Nephron (organoid): Measurements from ENCODE around the gene MACROD2.

Source experiments
- H3K27ac Mint-ChIP-seq, 3 experiments: 2 replicates each; pipeline ENCODE4 v1.8.0; 2020; ENCODE audit warnings: mixed read lengths in 3 of 3, mild to moderate bottlenecking in 2 of 3, moderate library complexity in 1 of 3
- H3K27me3 Mint-ChIP-seq: 2 replicates; pipeline ENCODE4 v1.8.0; 2021; ENCODE audit warnings: low read depth, mild to moderate bottlenecking, moderate library complexity, mixed read lengths
- H3K36me3 Mint-ChIP-seq: 2 replicates; pipeline ENCODE4 v1.8.0; 2020; ENCODE audit warnings: low read depth, mixed read lengths
- H3K4me1 Mint-ChIP-seq: 2 replicates; pipeline ENCODE4 v1.8.0; 2020; ENCODE audit warnings: mixed read lengths
- H3K4me3 Mint-ChIP-seq, 3 experiments: 2 replicates each; pipeline ENCODE4 v1.8.0; 2020; ENCODE audit warnings: mild to moderate bottlenecking in 3 of 3, mixed read lengths in 3 of 3, moderate library complexity in 2 of 3
- H3K9me3 Mint-ChIP-seq: 2 replicates; pipeline ENCODE4 v1.8.0; 2020; ENCODE audit warnings: mixed read lengths
- CTCF ChIP-seq, 3 experiments: fragments of 200-600 bp; sonication (generic); IDR thresholded peaks; one replicate each; pipeline ENCODE4 v1.5.0; 2021; ENCODE audit warnings: antibody characterized with exemption in 3 of 3; ENCODE audit not compliant: unreplicated experiment in 3 of 3

Gene MACROD2

GRCh38 chr20:15911581-15911980 lies 1916.3 kb downstream of the MACROD2 start:
- Mint-ChIP-seq H3K9me3 (no peaks in the 10 kb centered on the region), H3K4me1 (peaks cover 31% of the 10 kb centered on the region), H3K4me3 (no peak overlapping the region), H3K27me3 (no peaks in the 10 kb centered on the region), H3K36me3 (no peaks in the 10 kb centered on the region), H3K27ac (peak overlapping the region in 1 of 3 experiments; percentile 0)
- TF ChIP-seq CTCF (IDR thresholded peaks at IDR 0.05; ENCODE audit: unreplicated experiment in 3 of 3) = no peak

- Mint-ChIP-seq H3K4me1 (peaks cover 42% of the 10 kb centered on the region), H3K27me3 (no peaks in the 10 kb centered on the region), H3K36me3 (no peaks in the 10 kb centered on the region), H3K9me3 (no peaks in the 10 kb centered on the region), H3K27ac (peak overlapping the region; percentile 77 to 90 (median 86)), H3K4me3 (peak overlapping the region in 2 of 3 experiments; percentile 7 to 46)
- no peak for TF ChIP-seq CTCF (IDR thresholded peaks at IDR 0.05; ENCODE audit: unreplicated experiment in 3 of 3)
These were observed 1918.2 kb downstream of the MACROD2 start for GRCh38 chr20:15913391-15914025.

GRCh38 chr20:15916623-15917022 lies 1921.3 kb downstream of the MACROD2 start:
- no peaks in the 10 kb centered on the region for H3K36me3 Mint-ChIP-seq
- H3K4me1 Mint-ChIP-seq = peaks cover 39% of the 10 kb centered on the region
- H3K4me3 Mint-ChIP-seq = no peak overlapping the region
- H3K27ac Mint-ChIP-seq = peak overlapping the region in 1 of 3 experiments; percentile 43
- no peak for TF ChIP-seq CTCF (IDR thresholded peaks at IDR 0.05; ENCODE audit: unreplicated experiment in 3 of 3)
- no peaks in the 10 kb centered on the region for H3K9me3 Mint-ChIP-seq
- no peaks in the 10 kb centered on the region for H3K27me3 Mint-ChIP-seq

- Mint-ChIP-seq H3K36me3 (no peaks in the 10 kb centered on the region), H3K27ac (peak overlapping the region in 2 of 3 experiments; percentile 43 to 57), H3K4me3 (no peak overlapping the region), H3K9me3 (no peaks in the 10 kb centered on the region), H3K4me1 (peaks cover 41% of the 10 kb centered on the region), H3K27me3 (no peaks in the 10 kb centered on the region)
- no peak for TF ChIP-seq CTCF (IDR thresholded peaks at IDR 0.05; ENCODE audit: unreplicated experiment in 3 of 3)
These were observed 1922.0 kb downstream of the MACROD2 start for GRCh38 chr20:15917283-15917682.

GRCh38 chr20:15918631-15919030 lies 1923.3 kb downstream of the MACROD2 start:
- no peak for TF ChIP-seq CTCF (IDR thresholded peaks at IDR 0.05; ENCODE audit: unreplicated experiment in 3 of 3)
- H3K27me3 Mint-ChIP-seq = peaks cover 3% of the 10 kb centered on the region
- H3K27ac Mint-ChIP-seq = peak overlapping the region in 2 of 3 experiments; percentile 29 to 64
- no peaks in the 10 kb centered on the region for H3K36me3 Mint-ChIP-seq
- no peaks in the 10 kb centered on the region for H3K9me3 Mint-ChIP-seq
- peaks cover 39% of the 10 kb centered on the region for H3K4me1 Mint-ChIP-seq
- no peak overlapping the region for H3K4me3 Mint-ChIP-seq

GRCh38 chr20:15919118-15919517 lies 1923.8 kb downstream of the MACROD2 start:
- Mint-ChIP-seq H3K4me1 (peaks cover 34% of the 10 kb centered on the region), H3K27me3 (peaks cover 3% of the 10 kb centered on the region), H3K4me3 (no peak overlapping the region), H3K36me3 (no peaks in the 10 kb centered on the region), H3K9me3 (no peaks in the 10 kb centered on the region), H3K27ac (peak overlapping the region in 1 of 3 experiments; percentile 64)
- TF ChIP-seq CTCF (IDR thresholded peaks at IDR 0.05; ENCODE audit: unreplicated experiment in 3 of 3) = no peak
